Caco-2 (cell line): ENCODE data around the gene UQCRC2. TPM values are rescaled to one million over a fixed set of nuclear protein-coding genes. Genes with fewer than 3 reads are reported as not detected.

ENCODE experiments used
- BruUV-seq: library from RNA; stranded (reverse); fragments of 400-500 nt; replicated peaks from 2 replicates; lab custom pipeline; 2021; lab: Mats Ljungman, UMichigan
- CTCF ChIA-PET: fragments of 300-600 bp; sonication (Branson Sonifier 250); formaldehyde crosslinking; loops from one replicate; lab custom pipeline; 2022; ENCODE audit warnings: antibody characterized with exemption; lab: Charles Lee
- POLR2A ChIA-PET: fragments of 300-600 bp; sonication (Branson Sonifier 250); formaldehyde crosslinking; loops from one replicate; lab custom pipeline; 2022; ENCODE audit warnings: antibody characterized with exemption; lab: Charles Lee
- DNase-seq, 2 experiments: peaks; one replicate each; pipeline versions ENCODE4 v3.0.0 to v3.0.0-alpha.2; 2020 to 2022
- H3K27me3 ChIP-seq: replicated peaks from 2 replicates; pipeline ENCODE4 v1.6.0; 2011; ENCODE audit warnings: low read length; ENCODE audit not compliant: control insufficient read depth, insufficient read depth
- H3K36me3 ChIP-seq: 2 replicates; pipeline ENCODE4 v1.5.1; 2011; ENCODE audit warnings: low read length; ENCODE audit not compliant: control insufficient read depth, insufficient read depth
- H3K4me1 ChIP-seq: fragments of 250-450 bp; sonication (Bioruptor Pico); 2 replicates; pipeline ENCODE4 v1.5.1; 2020; ENCODE audit warnings: mild to moderate bottlenecking
- H3K4me3 ChIP-seq: 2 replicates; pipeline ENCODE4 v1.5.1; 2011; ENCODE audit warnings: low read depth, mild to moderate bottlenecking, control low read depth, low read length
- H3K9me3 ChIP-seq: fragments of 250-450 bp; sonication (Bioruptor Pico); 2 replicates; pipeline ENCODE4 v1.5.1; 2020; ENCODE audit warnings: mild to moderate bottlenecking, moderate library complexity
- H3K27ac Mint-ChIP-seq: one replicate; pipeline ENCODE4 v1.8.0; 2022; ENCODE audit warnings: mixed read lengths; ENCODE audit not compliant: unreplicated experiment
- H3K27me3 Mint-ChIP-seq: one replicate; pipeline ENCODE4 v1.8.0; 2022; ENCODE audit warnings: mixed read lengths; ENCODE audit not compliant: insufficient read depth, unreplicated experiment
- H3K36me3 Mint-ChIP-seq: one replicate; pipeline ENCODE4 v1.8.0; 2022; ENCODE audit warnings: mild to moderate bottlenecking, mixed read lengths; ENCODE audit not compliant: insufficient read depth, unreplicated experiment
- H3K4me1 Mint-ChIP-seq: one replicate; pipeline ENCODE4 v1.8.0; 2022; ENCODE audit warnings: low read depth, mixed read lengths; ENCODE audit not compliant: unreplicated experiment
- H3K4me3 Mint-ChIP-seq: one replicate; pipeline ENCODE4 v1.8.0; 2022; ENCODE audit warnings: mild to moderate bottlenecking, moderate library complexity, mixed read lengths; ENCODE audit not compliant: unreplicated experiment
- H3K9me3 Mint-ChIP-seq: one replicate; pipeline ENCODE4 v1.8.0; 2022; ENCODE audit warnings: mixed read lengths; ENCODE audit not compliant: unreplicated experiment
- CTCF ChIP-seq, 2 experiments: fragments of 200-600 bp in 1 of 2; IDR thresholded peaks; 1 replicate in 1 of 2; 2 replicates in 1 of 2; pipeline versions ENCODE4 v1.5.1 to v1.8.0; 2011 to 2022; ENCODE audit warnings: antibody characterized with exemption in 1 of 2, control low read depth in 1 of 2, inconsistent platforms in 1 of 2, low read depth in 1 of 2, low read length in 1 of 2, mild to moderate bottlenecking in 1 of 2, moderate library complexity in 1 of 2; ENCODE audit not compliant: insufficient read depth in 1 of 2, severe bottlenecking in 1 of 2, unreplicated experiment in 1 of 2
- intact Hi-C: fragments of 100-400 bp; cut with micrococcal nuclease; formaldehyde crosslinking; loops from one replicate; pipeline ENCODE4 v1.10.0; 2022; ENCODE audit not compliant: unreplicated experiment
- total RNA-seq: library from RNA; stranded (reverse); gene quantifications from 2 replicates; pipeline ENCODE4 v1.2.3, GENCODE V29; 2022

Gene UQCRC2
- total RNA-seq, 1 experiment from 2014 or later = 225 TPM

GRCh38 chr16:21952040-21952792 lies 945 bp upstream of the UQCRC2 start:
- no peak for TF ChIP-seq CTCF (IDR thresholded peaks at IDR 0.05; ENCODE audit: insufficient read depth in 1 of 2, low read depth in 1 of 2, low read length in 1 of 2, severe bottlenecking in 1 of 2, unreplicated experiment in 1 of 2)
- no peaks in the 10 kb centered on the region for H3K27me3 Mint-ChIP-seq
- H3K4me1 ChIP-seq = 0 out of 2 replicates have a peak, but pooled peaks cover 3% of the 10 kb centered on the region
- ChIA-PET POLR2A (interaction anchor here (0.7 to 1.0 kb wide), 3 partner anchors 36 to 254 kb away, joined by 3 to 4 read pairs (median 3); partner anchors contain the start of gene EEF2K), CTCF (interaction anchor here (1.0 kb wide), 1 partner anchor 236 kb away, joined by 5 read pairs; no protein-coding TSS in a partner anchor)
- no peaks in the 10 kb centered on the region for H3K36me3 ChIP-seq
- H3K36me3 Mint-ChIP-seq = peaks cover 51% of the 10 kb centered on the region
- peak overlapping the region; percentile 100 for H3K27ac Mint-ChIP-seq
- no peaks in the 10 kb centered on the region for H3K9me3 ChIP-seq
- peaks cover 6% of the 10 kb centered on the region for H3K4me1 Mint-ChIP-seq
- TSS peak; percentile 78 for BruUV-seq
- H3K4me3 Mint-ChIP-seq = peak overlapping the region; percentile 99
- peak; percentile 68 for DNase-seq
- H3K4me3 ChIP-seq = peak overlapping the region; percentile 81
- H3K27me3 ChIP-seq = no peaks in the 10 kb centered on the region
- H3K9me3 Mint-ChIP-seq = no peaks in the 10 kb centered on the region
- intact Hi-C loops = no loop called here

GRCh38 chr16:21953541-21953902 lies 361 bp downstream of the UQCRC2 start:
- Histone ChIP-seq H3K36me3 (no peaks in the 10 kb centered on the region), H3K27me3 (no peaks in the 10 kb centered on the region), H3K4me3 (peak overlapping the region; percentile 81), H3K4me1 (0 out of 2 replicates have a peak, but pooled peaks cover 3% of the 10 kb centered on the region), H3K9me3 (no peaks in the 10 kb centered on the region)
- no peak for DNase-seq
- ChIA-PET CTCF (no interaction called here), POLR2A (interaction anchor here (0.5 kb wide), 1 partner anchor 136 kb away, joined by 4 read pairs; no protein-coding TSS in a partner anchor)
- H3K4me1 Mint-ChIP-seq = peaks cover 6% of the 10 kb centered on the region
- TF ChIP-seq CTCF (IDR thresholded peaks at IDR 0.05; ENCODE audit: insufficient read depth in 1 of 2, low read depth in 1 of 2, low read length in 1 of 2, severe bottlenecking in 1 of 2, unreplicated experiment in 1 of 2) = no peak
- BruUV-seq = TSS peak; percentile 74
- H3K36me3 Mint-ChIP-seq = peaks cover 53% of the 10 kb centered on the region
- no peaks in the 10 kb centered on the region for H3K9me3 Mint-ChIP-seq
- intact Hi-C loops = no loop called here
- peak overlapping the region; percentile 99 for H3K4me3 Mint-ChIP-seq
- H3K27me3 Mint-ChIP-seq = no peaks in the 10 kb centered on the region
- H3K27ac Mint-ChIP-seq = peak overlapping the region; percentile 100

DNA sequence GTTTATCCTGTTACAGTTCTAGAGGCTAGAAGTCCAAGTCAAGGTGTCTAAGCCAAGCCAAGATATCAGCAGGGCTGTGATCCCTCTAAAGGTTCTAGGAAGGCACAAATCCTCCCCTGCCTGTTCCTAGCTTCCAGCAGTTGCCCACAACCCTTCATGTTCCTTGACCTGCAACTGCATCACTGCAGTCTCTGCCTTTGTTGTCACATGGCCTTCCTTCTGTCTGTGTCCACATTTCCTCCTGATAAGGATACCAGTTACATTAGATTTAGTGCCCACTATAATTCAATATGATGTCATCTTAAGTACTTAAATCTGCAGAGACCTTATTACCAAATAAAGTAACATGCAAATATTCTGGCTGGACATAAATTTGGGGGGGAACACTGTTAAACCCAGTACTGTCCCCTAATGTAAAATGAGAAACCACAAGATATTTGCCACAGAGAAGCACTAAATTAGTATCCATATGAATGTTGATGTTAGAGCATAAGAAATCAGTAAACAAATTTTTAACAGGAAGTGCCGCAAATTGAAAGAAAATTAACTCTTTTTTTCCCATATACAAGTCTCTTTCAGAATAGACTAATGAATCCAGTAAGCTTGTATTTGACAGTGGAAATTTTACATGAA lies 4.7 kb downstream of the UQCRC2 start:
- H3K36me3 Mint-ChIP-seq = peaks cover 73% of the 10 kb centered on the region
- BruUV-seq = no TSS peak
- intact Hi-C loops = no loop called here
- no peak for TF ChIP-seq CTCF (IDR thresholded peaks at IDR 0.05; ENCODE audit: insufficient read depth in 1 of 2, low read depth in 1 of 2, low read length in 1 of 2, severe bottlenecking in 1 of 2, unreplicated experiment in 1 of 2)
- H3K27ac Mint-ChIP-seq = no peak overlapping the region
- Histone ChIP-seq H3K4me3 (no peak overlapping the region), H3K36me3 (peaks cover 3% of the 10 kb centered on the region), H3K4me1 (0 out of 2 replicates have a peak, but pooled peaks cover 3% of the 10 kb centered on the region), H3K27me3 (no peaks in the 10 kb centered on the region), H3K9me3 (no peaks in the 10 kb centered on the region)
- H3K9me3 Mint-ChIP-seq = no peaks in the 10 kb centered on the region
- no peak for DNase-seq
- no peak overlapping the region for H3K4me3 Mint-ChIP-seq
- H3K4me1 Mint-ChIP-seq = no peaks in the 10 kb centered on the region
- ChIA-PET CTCF (no interaction called here), POLR2A (no interaction called here)
- H3K27me3 Mint-ChIP-seq = no peaks in the 10 kb centered on the region
